GM18870 (cell line): ENCODE results near the gene CDHR1.

Experiments
- ATAC-seq: cut with Tn5 transposase; IDR thresholded peaks from one replicate; pipeline ENCODE4 v1.9.1; 2021; ENCODE audit warnings: moderate library complexity; ENCODE audit not compliant: unreplicated experiment

The CDHR1 gene

GRCh38 chr10:84198206-84198915, 4.0 kb downstream of the CDHR1 start:
- ATAC-seq, result no peak

DNA sequence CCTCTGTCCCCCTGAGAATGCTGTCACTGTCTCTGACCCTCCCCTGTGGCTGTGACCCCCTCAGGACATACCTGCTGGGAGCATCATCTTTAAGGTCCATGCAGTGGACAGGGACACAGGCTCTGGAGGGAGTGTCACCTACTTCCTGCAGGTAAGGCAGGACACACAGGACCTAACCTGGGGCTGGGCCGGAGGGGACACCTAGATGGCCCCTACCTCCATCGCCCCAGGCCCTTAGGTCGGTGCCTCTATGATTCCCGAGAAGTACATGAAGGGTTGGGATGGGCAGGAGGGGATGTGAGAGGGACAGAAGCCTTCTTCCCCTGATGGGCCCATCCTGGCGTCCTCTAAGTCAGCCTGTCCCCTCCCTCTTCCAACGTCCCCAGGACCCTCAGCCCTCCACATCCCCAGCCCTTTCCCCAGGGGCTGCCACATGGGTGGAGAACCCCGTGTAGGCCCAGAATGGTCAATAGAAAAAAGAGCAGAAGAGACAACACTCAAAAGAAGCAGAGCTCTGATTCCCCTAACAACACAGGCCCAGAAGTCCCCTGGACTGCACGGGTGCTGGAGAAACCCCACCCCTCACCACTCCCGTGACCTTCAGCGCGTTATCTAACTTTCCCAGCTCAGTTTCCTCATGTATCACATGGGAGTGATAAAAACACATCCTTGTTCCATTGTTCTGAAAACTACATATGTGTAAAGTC, 6.4 kb downstream of the CDHR1 start:
- ATAC-seq, result no peak

- ATAC-seq, result no peak
Measured at GRCh38 chr10:84201244-84201606, 6.9 kb downstream of the CDHR1 start.

DNA sequence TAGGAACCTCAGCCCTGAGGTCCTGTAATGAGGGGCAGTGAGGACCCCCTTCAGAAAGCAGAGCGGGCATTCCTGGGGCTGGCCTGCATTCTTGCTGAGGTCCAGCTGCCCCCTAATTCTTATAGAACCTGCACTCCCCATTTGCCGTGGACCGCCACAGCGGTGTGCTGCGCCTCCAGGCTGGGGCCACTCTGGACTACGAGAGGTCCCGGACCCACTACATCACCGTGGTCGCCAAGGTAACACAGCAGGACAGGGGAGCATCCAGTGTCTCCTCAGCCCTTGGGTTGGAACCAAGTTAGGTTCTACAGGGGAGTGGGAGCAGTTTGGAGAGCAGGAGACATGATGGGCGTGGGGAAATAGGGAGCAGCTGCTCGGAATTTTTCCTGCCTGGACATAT, 7.3 kb downstream of the CDHR1 start:
- ATAC-seq, result no peak

DNA sequence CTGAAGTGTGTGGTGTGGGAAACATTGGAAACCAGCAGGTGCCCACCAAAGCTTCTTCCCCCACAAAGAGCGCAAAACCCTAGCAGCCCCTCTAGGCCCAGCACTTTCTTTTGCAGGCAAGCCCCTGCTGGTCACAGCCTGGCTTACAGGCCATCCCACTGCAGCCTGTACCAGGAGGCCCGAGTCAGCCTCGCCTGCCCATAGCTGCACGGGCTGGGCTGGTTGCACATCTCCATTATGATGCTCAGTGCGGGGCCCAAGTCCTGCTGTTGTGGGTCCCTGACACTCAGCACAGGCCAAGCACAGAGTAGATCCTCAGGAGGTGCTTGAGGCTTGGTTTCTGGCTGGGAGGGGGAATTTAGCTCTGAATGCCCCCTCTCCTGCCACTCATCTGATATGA, 8.0 kb downstream of the CDHR1 start:
- no peak for ATAC-seq

DNA sequence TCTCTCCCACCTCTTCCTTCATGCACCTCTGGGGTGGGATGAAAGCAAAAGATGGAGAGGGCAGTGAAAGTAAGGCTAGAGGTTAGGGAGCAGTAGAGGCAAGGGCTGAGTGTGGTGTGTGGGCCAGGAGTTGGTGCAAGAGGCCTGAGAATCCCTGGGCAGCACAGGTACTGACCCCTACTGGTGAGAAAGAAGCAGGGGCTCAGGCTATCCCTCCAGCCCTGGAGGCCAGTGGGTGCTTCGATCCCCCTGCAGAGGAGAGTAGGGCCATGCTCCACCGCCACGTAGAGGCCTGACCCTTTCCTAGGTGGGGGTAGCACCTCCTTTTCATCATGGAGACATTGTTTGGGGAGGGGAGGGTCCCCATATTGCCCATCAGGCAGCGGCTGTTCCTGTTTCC, 9.8 kb downstream of the CDHR1 start:
- ATAC-seq, result peak; percentile 49

DNA sequence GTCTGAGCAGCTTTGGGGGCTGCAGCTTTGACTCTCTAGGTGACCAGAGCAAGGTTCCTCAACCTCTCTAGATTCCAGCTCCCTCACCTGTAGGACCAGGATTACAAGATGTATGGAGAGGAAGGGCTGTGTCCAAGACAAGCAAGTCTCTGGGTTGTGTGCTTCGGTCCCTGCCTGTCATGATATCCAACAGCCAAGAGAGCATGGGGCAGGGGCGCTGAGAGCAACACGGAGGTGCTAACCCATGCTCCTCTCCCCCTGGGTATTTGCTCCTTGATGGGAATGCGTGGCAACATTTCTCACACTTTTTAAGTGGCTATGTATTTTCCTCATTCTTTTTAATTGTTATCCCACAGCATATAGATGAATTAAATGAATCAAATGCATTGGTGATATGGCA, 10.3 kb downstream of the CDHR1 start:
- ATAC-seq, result no peak

DNA sequence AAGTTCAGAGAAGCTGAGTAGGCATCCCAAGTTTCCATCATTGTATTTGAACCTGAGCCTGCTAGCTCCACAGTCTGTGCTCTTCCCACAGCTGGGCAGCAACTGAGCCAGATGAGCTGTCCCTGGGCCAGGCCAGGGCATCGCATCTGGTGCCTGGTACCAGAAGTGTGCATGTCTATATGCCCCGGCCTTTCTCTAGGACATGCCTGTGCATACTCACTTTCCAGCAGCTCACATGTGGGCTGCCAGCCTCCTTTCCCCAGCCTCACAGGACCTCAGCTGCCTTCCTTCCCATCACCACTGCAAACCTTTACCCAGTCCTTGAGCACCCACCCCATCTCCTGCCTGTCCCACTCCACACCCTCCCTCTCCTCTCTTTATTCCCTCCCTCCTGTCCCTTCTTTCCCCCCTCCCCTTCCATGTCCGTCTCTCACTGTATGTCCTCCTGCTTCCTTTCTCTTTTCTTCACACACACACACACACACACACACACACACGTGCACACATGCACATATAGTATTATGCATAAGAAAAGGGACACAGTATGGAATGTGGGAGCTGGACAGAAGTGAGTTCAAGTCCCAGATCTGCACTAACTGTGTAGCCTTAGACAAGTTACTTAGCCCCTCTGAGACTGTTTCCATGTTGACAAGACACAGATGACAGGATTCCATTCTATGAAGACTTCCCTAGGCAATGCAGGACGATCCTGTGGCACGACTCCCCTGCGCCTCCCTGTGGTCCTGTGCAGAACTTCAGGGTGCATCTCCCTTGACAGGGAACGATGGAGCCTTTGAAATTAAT, 10.9 kb downstream of the CDHR1 start:
- peak; percentile 83 for ATAC-seq

GRCh38 chr10:84205853-84206525, 11.7 kb downstream of the CDHR1 start:
- no peak for ATAC-seq

DNA sequence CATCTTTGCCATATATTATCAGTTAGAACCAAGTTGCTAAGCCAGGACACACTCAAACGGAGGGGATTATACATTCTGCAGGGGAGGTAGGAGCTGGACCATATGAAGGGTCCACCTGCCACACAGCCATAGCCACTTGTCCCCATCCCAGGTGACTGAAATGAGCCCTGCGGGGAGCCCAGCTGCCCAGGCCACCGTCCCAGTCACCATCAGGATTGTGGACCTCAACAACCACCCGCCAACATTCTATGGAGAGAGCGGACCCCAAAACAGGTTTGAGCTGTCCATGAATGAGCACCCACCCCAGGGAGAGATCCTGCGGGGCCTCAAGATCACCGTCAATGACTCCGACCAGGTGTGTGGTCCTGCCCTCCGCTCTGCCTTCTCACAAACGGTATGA, 13.7 kb downstream of the CDHR1 start:
- no peak for ATAC-seq

GRCh38 chr10:84211566-84211965, 17.2 kb downstream of the CDHR1 start:
- ATAC-seq, result no peak

- ATAC-seq, result no peak
Measured at GRCh38 chr10:84212014-84212413, 17.7 kb downstream of the CDHR1 start.

DNA sequence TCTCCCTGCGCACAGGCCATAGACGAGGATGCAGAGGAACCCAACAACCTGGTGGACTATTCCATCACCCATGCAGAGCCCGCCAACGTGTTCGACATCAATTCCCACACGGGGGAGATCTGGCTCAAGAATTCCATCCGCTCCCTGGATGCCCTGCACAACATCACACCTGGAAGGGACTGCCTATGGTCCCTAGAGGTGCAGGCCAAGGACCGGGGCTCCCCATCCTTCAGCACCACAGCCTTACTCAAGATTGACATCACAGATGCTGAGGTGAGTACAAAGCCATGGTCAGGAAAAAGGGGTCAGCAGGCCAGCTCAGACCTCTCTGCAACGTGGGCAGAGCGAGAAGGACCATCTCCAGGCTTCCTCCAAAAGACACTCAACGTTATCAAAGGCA, 18.7 kb downstream of the CDHR1 start:
- ATAC-seq, result no peak

DNA sequence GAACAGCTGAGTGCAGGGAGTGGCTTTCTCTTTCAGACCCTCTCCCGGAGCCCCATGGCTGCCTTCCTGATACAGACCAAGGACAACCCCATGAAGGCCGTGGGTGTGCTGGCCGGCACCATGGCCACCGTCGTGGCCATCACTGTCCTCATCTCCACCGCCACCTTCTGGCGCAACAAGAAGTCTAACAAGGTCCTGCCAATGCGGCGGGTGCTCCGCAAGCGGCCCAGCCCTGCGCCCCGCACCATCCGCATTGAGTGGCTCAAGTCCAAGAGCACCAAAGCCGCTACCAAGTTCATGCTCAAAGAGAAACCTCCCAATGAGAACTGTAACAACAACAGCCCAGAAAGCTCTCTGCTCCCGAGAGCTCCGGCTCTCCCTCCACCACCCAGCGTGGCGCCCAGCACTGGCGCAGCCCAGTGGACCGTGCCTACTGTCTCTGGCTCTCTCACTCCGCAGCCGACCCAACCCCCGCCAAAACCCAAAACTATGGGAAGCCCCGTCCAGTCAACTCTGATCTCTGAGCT, 19.8 kb downstream of the CDHR1 start:
- ATAC-seq, result no peak

- peak; percentile 77 for ATAC-seq
Measured at GRCh38 chr10:84214612-84215235, 20.4 kb downstream of the CDHR1 start.

GRCh38 chr10:84216834-84217233, 22.5 kb downstream of the CDHR1 start:
- no peak for ATAC-seq

DNA sequence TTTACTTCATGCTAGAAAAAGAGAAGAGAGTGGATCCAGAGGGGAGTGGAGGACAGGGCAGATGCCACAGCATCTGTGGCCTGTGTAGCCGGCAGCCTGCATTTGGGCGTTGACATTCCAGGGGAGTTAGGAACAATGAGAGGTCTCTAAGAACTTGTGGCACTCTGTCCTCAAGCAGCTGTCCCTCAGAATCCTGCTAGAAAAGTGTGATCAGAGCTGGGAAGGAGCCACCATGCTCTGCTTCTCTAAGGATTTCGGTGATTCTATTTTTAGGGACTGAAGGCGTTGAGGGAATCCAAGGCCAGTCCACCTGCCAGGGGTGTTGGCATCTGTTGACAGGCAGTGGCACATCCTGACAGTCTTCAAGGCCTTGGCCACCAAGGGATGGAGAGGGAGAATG, 23.4 kb downstream of the CDHR1 start:
- no peak for ATAC-seq

- no peak for ATAC-seq
Measured at GRCh38 chr10:84221916-84222315, 27.6 kb downstream of the CDHR1 start.

DNA sequence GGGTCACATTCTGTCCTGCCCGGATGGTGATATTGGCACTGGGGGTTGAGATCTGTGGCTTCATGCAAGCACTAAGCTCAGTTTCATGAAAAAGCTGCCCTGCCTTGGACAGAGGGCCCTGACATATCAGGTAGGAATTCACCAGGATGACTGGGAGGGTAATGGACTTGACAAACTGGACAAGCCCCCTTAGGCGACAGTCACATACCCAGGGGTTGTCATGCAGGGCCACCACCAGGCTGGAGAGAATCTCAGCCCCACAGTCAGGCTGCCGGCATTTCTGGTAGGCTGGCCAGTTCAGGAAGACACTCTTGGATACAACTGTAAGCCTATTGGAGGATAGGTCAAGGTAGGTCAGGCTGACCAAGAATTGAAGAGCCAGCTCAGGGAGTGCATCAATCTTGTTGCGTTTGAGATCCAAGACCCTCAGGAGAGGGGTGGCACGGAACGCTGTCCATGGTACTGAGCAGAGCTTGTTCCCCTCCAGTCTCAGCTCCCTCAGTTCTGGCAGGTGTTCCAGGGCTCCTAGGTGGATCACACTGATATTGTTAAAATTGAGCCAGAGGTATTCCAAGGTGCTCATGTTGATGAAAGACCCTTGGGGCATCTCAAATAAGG, 30.2 kb downstream of the CDHR1 start:
- no peak for ATAC-seq

- no peak for ATAC-seq
Measured at GRCh38 chr10:84225427-84226173, 31.3 kb downstream of the CDHR1 start, which contains the start of gene LRIT2. Gene LRIT2, minus strand, starts transcription at chr10:84225544. Its CDS starts 24 bp downstream, at chr10:84225520.
